Smooth muscle cell (in vitro differentiated cells): Measurements from ENCODE around the gene LAMA5. TPM values are rescaled to one million over a fixed set of nuclear protein-coding genes. Genes with fewer than 3 reads are reported as not detected.

Experiments
- DNase-seq: peaks from one replicate; lab custom pipeline; 2025; ENCODE audit not compliant: unreplicated experiment; lab: John Stamatoyannopoulos, UW
- H2AFZ ChIP-seq: fragments of 200-600 bp; sonication (generic); 2 replicates; pipeline ENCODE4 v1.6.0; 2016; ENCODE audit warnings: antibody characterized with exemption, low read depth, mild to moderate bottlenecking
- H3F3A ChIP-seq: fragments of 200-600 bp; sonication (generic); 2 replicates; pipeline ENCODE4 v1.6.0; 2017; ENCODE audit warnings: antibody characterized with exemption, low read depth
- H3K27ac ChIP-seq: fragments of 200-600 bp; sonication (generic); 2 replicates; pipeline ENCODE4 v1.5.1; 2016; ENCODE audit warnings: low read depth, mild to moderate bottlenecking
- H3K27me3 ChIP-seq: fragments of 200-600 bp; sonication (generic); 2 replicates; pipeline ENCODE4 v1.6.1; 2016; ENCODE audit warnings: low read depth, mild to moderate bottlenecking
- H3K36me3 ChIP-seq: fragments of 200-600 bp; sonication (generic); 2 replicates; pipeline ENCODE4 v1.5.1; 2016; ENCODE audit warnings: low read depth
- H3K4me1 ChIP-seq: fragments of 200-600 bp; sonication (generic); 2 replicates; pipeline ENCODE4 v1.5.1; 2016; ENCODE audit warnings: low read depth
- H3K4me2 ChIP-seq: fragments of 200-600 bp; sonication (generic); 2 replicates; pipeline ENCODE4 v1.6.0; 2016; ENCODE audit warnings: mild to moderate bottlenecking
- H3K4me3 ChIP-seq: fragments of 200-600 bp; sonication (generic); 2 replicates; pipeline ENCODE4 v1.5.1; 2016; ENCODE audit warnings: mild to moderate bottlenecking
- H3K79me2 ChIP-seq: fragments of 200-600 bp; sonication (generic); 2 replicates; pipeline ENCODE4 v1.6.0; 2016; ENCODE audit warnings: low read depth, mild to moderate bottlenecking
- H3K9ac ChIP-seq: fragments of 200-600 bp; sonication (generic); 2 replicates; pipeline ENCODE4 v1.6.0; 2016; ENCODE audit warnings: low read depth
- H3K9me3 ChIP-seq: fragments of 200-600 bp; sonication (generic); replicated peaks from 2 replicates; pipeline ENCODE4 v1.5.1; 2016; ENCODE audit warnings: low read depth
- H4K20me1 ChIP-seq: fragments of 200-600 bp; sonication (generic); 2 replicates; pipeline ENCODE4 v1.6.0; 2016; ENCODE audit warnings: low read depth
- CTCF ChIP-seq: fragments of 200-600 bp; sonication (generic); IDR thresholded peaks from 2 replicates; pipeline ENCODE4 v1.5.1; 2017; ENCODE audit warnings: borderline replicate concordance, mild to moderate bottlenecking, antibody characterized with exemption; ENCODE audit not compliant: insufficient read depth, poor library complexity, severe bottlenecking
- WGBS: methylation state at CpG from one replicate; pipeline ENCODE4 v1.1.7; 2016; ENCODE audit warnings: low lambda C conversion rate; 5-methylcytosine and 5-hydroxymethylcytosine counted together
- polyA plus RNA-seq: library from polyadenylated mRNA; unstranded; fragments of >200 nt; fragmentation: Nextera tagmentation; extraction: Ambion mirVana; gene quantifications from 2 replicates; pipeline ENCODE4 v1.2.1, GENCODE V29; 2016
- total RNA-seq: library from RNA; depleted of rRNA; stranded (reverse); fragments of >200 nt; gene quantifications from 2 replicates; pipeline ENCODE4 v1.2.3, GENCODE V29; 2014

The LAMA5 gene
- total and polyA plus RNA-seq, 2 experiments from 2014 or later = 27.5 to 27.6 TPM

DNA sequence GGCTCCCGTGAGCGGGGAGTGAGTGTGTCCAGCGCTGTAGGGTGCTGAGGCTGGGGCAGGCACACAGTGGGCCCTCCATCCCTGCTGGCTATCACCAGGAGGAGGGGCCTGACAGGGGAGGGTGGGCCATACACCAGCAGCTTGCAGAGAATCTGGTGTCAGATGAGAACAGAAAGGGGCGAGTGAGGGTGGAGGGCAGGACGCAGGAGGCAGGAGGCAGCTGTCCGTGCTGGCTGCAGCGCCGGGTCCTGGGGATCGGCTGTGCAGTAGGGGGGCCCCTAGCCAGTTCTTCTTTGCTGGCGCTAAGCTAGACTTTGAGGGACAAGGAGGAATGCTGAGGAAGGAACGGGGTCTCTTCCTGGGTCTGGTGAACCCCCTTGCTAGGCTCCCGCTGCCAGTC, 41.5 kb upstream of the LAMA5 start:
- WGBS = 89% methylated on average over 5 of the region's 12 CpGs
- H3K4me3 ChIP-seq = no peak overlapping the region
- H3K27me3 ChIP-seq = no peaks in the 10 kb centered on the region
- no peak overlapping the region for H3K27ac ChIP-seq
- H4K20me1 ChIP-seq = peaks cover 6% of the 10 kb centered on the region
- TF ChIP-seq CTCF = no peak
- peaks cover 11% of the 10 kb centered on the region for H3K4me1 ChIP-seq
- DNase-seq = no peak
- H2AFZ ChIP-seq = no peak overlapping the region
- H3K79me2 ChIP-seq = peaks cover 11% of the 10 kb centered on the region
- H3K36me3 ChIP-seq = no peaks in the 10 kb centered on the region
- no peak overlapping the region for H3K9ac ChIP-seq
- no peaks in the 10 kb centered on the region for H3K9me3 ChIP-seq
- no peak overlapping the region for H3K4me2 ChIP-seq
- no peaks in the 10 kb centered on the region for H3F3A ChIP-seq

- Histone ChIP-seq H3K27me3 (no peaks in the 10 kb centered on the region), H3K9me3 (no peaks in the 10 kb centered on the region), H3K36me3 (no peaks in the 10 kb centered on the region), H3K9ac (no peak overlapping the region), H3K79me2 (peaks cover 11% of the 10 kb centered on the region), H3K4me2 (no peak overlapping the region), H3K27ac (no peak overlapping the region), H2AFZ (no peak overlapping the region), H4K20me1 (peaks cover 6% of the 10 kb centered on the region), H3F3A (no peaks in the 10 kb centered on the region), H3K4me1 (peaks cover 11% of the 10 kb centered on the region), H3K4me3 (no peak overlapping the region)
- no peak for TF ChIP-seq CTCF
- WGBS = 94% methylated on average over 15 of the region's 15 CpGs
- no peak for DNase-seq
Observed at GRCh38 chr20:62408055-62408454, 40.9 kb upstream of the LAMA5 start.

DNA sequence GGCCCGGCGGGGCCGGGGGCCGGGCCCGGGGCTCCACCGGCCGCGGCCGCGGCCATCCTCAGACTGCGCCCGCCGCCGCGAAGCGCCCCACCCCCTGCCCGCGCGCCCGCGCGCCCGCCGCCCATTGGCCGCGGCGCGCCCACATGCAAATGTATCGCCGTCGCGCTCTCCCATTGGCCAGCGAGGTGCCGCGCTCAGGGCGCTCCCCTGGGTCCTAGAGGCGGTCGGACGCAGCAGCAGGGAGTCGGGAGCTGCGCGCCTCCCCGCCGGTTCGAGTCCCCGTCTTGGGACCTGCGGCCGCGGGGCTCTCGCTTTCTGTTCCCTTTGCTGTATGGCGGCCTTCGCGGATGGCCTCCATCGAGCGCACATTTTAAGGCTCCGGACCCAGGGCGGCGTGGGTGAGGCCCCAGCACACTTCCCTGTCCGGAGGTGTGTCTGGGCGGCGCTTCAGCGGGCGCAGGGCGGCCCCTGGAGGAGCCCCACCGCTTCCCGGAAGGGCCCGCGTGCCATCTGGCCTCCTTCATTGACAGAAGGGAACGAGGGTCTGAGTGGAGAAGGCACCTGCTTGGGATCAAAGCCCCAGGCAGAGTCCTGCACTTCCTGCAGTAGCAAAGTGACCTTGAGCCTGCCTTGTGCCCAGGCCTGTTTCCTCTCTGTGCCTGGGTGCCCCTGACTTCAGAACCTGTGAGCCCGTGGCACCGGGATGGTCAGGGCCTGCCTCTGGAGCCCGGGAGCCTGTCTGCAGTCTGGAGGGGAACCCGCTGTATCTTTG, 40.3 kb upstream of the LAMA5 start, which contains the start of gene CABLES2:
CABLES2 (minus strand) TSS at position 65 of the 772 bp plus-strand sequence; CDS start at position 56, 9 bp downstream.
- no peak within 1 kb of the TSS for H3K27ac ChIP-seq
- TF ChIP-seq CTCF = no peak
- peak within 1 kb of the TSS; percentile 86 for H2AFZ ChIP-seq
- no peaks in the 10 kb centered on the region for H3K27me3 ChIP-seq
- H3K4me3 ChIP-seq = peak within 1 kb of the TSS; percentile 57
- peaks cover 11% of the 10 kb centered on the region for H3K79me2 ChIP-seq
- H3K9me3 ChIP-seq = no peaks in the 10 kb centered on the region
- peak; percentile 39 for DNase-seq
- H3K36me3 ChIP-seq = no peaks in the 10 kb centered on the region
- H4K20me1 ChIP-seq = peaks cover 6% of the 10 kb centered on the region
- peak within 1 kb of the TSS; percentile 81 for H3K9ac ChIP-seq
- H3F3A ChIP-seq = no peaks in the 10 kb centered on the region
- H3K4me1 ChIP-seq = peaks cover 11% of the 10 kb centered on the region
- WGBS = 12% methylated on average over 40 of the region's 73 CpGs
- peak within 1 kb of the TSS; percentile 96 for H3K4me2 ChIP-seq

- no peak overlapping the region for H2AFZ ChIP-seq
- DNase-seq = no peak
- H3K36me3 ChIP-seq = no peaks in the 10 kb centered on the region
- WGBS = 3% methylated on average over 17 of the region's 42 CpGs
- peaks cover 6% of the 10 kb centered on the region for H4K20me1 ChIP-seq
- H3K4me3 ChIP-seq = peak overlapping the region; percentile 57
- H3K4me1 ChIP-seq = peaks cover 11% of the 10 kb centered on the region
- no peak for TF ChIP-seq CTCF
- H3K79me2 ChIP-seq = peaks cover 11% of the 10 kb centered on the region
- H3K4me2 ChIP-seq = peak overlapping the region; percentile 93
- H3K9ac ChIP-seq = peak overlapping the region; percentile 81
- no peaks in the 10 kb centered on the region for H3K27me3 ChIP-seq
- H3F3A ChIP-seq = no peaks in the 10 kb centered on the region
- no peaks in the 10 kb centered on the region for H3K9me3 ChIP-seq
- H3K27ac ChIP-seq = no peak overlapping the region
Observed at GRCh38 chr20:62406635-62407176, 39.6 kb upstream of the LAMA5 start.
